ENCODE measurements around the gene CALM3.

The CALM3 gene

GRCh38 chr19:46633130-46633529 lies 32.0 kb downstream of the CALM3 start:
- peak overlapping the region; percentile 88 for H3K4me2 ChIP-seq (ENCODE audit: insufficient read depth, low read length)

GRCh38 chr19:46634045-46634655 lies 33.0 kb downstream of the CALM3 start:
- H3K27ac ChIP-seq (ENCODE audit: low read length): no peak overlapping the region
- TF ChIP-seq CTCF (IDR thresholded peaks at IDR 0.05; ENCODE audit: borderline replicate concordance, extremely low read depth, low read length, poor library complexity, severe bottlenecking) (no peak), EZH2 (IDR thresholded peaks at IDR 0.05; ENCODE audit: borderline replicate concordance, low read depth, low read length, severe bottlenecking) (no peak)
- H3K4me3 ChIP-seq (ENCODE audit: low read depth in 1 of 2, low read length in 2 of 2): peak overlapping the region in 1 of 2 experiments; percentile 54; a peak in 2 of 4 replicates
- DNase-seq (peak; percentile 90), ATAC-seq (ENCODE audit: insufficient read depth, low read depth) (peak; percentile 64)
- H4K20me1 ChIP-seq (ENCODE audit: insufficient read depth, low read length): peaks cover 13% of the 10 kb centered on the region
- H3K36me3 ChIP-seq (ENCODE audit: insufficient read depth, low read length): no peaks in the 10 kb centered on the region
- no peaks in the 10 kb centered on the region for H3K9me3 ChIP-seq (ENCODE audit: insufficient read depth, low read length, severe bottlenecking)
- H3K27me3 ChIP-seq (ENCODE audit: insufficient read depth, low read length, poor library complexity): peaks cover 20% of the 10 kb centered on the region
- peak overlapping the region; percentile 32; the same call in 1 of the 2 replicates for H3K9ac ChIP-seq (ENCODE audit: low read depth, low read length)
- H3K4me2 ChIP-seq (ENCODE audit: insufficient read depth, low read length): peak overlapping the region; percentile 88
- no peaks in the 10 kb centered on the region for H3K79me2 ChIP-seq (ENCODE audit: insufficient read depth, low read length)
- peaks cover 31% of the 10 kb centered on the region for H3K4me1 ChIP-seq (ENCODE audit: insufficient read depth, low read length)
- H2AFZ ChIP-seq (ENCODE audit: low read depth, low read length): peak overlapping the region; percentile 55; the same call in 1 of the 2 replicates

More at GRCh38 chr19:46633130-46633529, 32.0 kb downstream of the CALM3 start:
- Histone ChIP-seq H3K4me1 (ENCODE audit: insufficient read depth, low read length) (peaks cover 21% of the 10 kb centered on the region), H3K4me3 (ENCODE audit: low read depth in 1 of 2, low read length in 2 of 2) (no peak overlapping the region), H3K27ac (ENCODE audit: low read length) (no peak overlapping the region), H3K36me3 (ENCODE audit: insufficient read depth, low read length) (no peaks in the 10 kb centered on the region), H2AFZ (ENCODE audit: low read depth, low read length) (no peak overlapping the region), H3K27me3 (ENCODE audit: insufficient read depth, low read length, poor library complexity) (peaks cover 11% of the 10 kb centered on the region), H3K9me3 (ENCODE audit: insufficient read depth, low read length, severe bottlenecking) (no peaks in the 10 kb centered on the region), H3K9ac (ENCODE audit: low read depth, low read length) (0 out of 2 replicates have a peak overlapping the region, but pooled peaks have one; percentile 32), H3K79me2 (ENCODE audit: insufficient read depth, low read length) (no peaks in the 10 kb centered on the region), H4K20me1 (ENCODE audit: insufficient read depth, low read length) (peaks cover 9% of the 10 kb centered on the region)
- ATAC-seq (ENCODE audit: insufficient read depth, low read depth) (no peak), DNase-seq (no peak)
- TF ChIP-seq CTCF (IDR thresholded peaks at IDR 0.05; ENCODE audit: borderline replicate concordance, extremely low read depth, low read length, poor library complexity, severe bottlenecking): no peak
- TF ChIP-seq EZH2 (IDR thresholded peaks at IDR 0.05; ENCODE audit: borderline replicate concordance, low read depth, low read length, severe bottlenecking): no peak

GRCh38 chr19:46634656-46635218 lies 33.6 kb downstream of the CALM3 start:
- no peak overlapping the region for H2AFZ ChIP-seq (ENCODE audit: low read depth, low read length)
- DNase-seq (no peak), ATAC-seq (ENCODE audit: insufficient read depth, low read depth) (no peak)
- H3K4me2 ChIP-seq (ENCODE audit: insufficient read depth, low read length): peak overlapping the region; percentile 88
- peaks cover 37% of the 10 kb centered on the region for H3K4me1 ChIP-seq (ENCODE audit: insufficient read depth, low read length)
- H3K4me3 ChIP-seq (ENCODE audit: low read depth in 1 of 2, low read length in 2 of 2): peak overlapping the region in 1 of 2 experiments; percentile 29; a peak in 1 of 4 replicates
- TF ChIP-seq EZH2 (IDR thresholded peaks at IDR 0.05; ENCODE audit: borderline replicate concordance, low read depth, low read length, severe bottlenecking) (no peak), CTCF (IDR thresholded peaks at IDR 0.05; ENCODE audit: borderline replicate concordance, extremely low read depth, low read length, poor library complexity, severe bottlenecking) (no peak)
- H3K9me3 ChIP-seq (ENCODE audit: insufficient read depth, low read length, severe bottlenecking): no peaks in the 10 kb centered on the region
- peaks cover 26% of the 10 kb centered on the region for H3K27me3 ChIP-seq (ENCODE audit: insufficient read depth, low read length, poor library complexity)
- peaks cover 18% of the 10 kb centered on the region for H4K20me1 ChIP-seq (ENCODE audit: insufficient read depth, low read length)
- H3K36me3 ChIP-seq (ENCODE audit: insufficient read depth, low read length): no peaks in the 10 kb centered on the region
- H3K9ac ChIP-seq (ENCODE audit: low read depth, low read length): no peak overlapping the region
- no peaks in the 10 kb centered on the region for H3K79me2 ChIP-seq (ENCODE audit: insufficient read depth, low read length)
- H3K27ac ChIP-seq (ENCODE audit: low read length): no peak overlapping the region
